Ovary (tissue), 9 donors: ENCODE results near the gene OGG1. TPM values are rescaled to one million over a fixed set of nuclear protein-coding genes. Genes with fewer than 3 reads are reported as not detected.
A peak's percentile ranks its signal among the peaks of the same experiment; 100 is the strongest.

Source experiments
- DNase-seq, 5 donors: peaks; one replicate each; pipeline ENCODE4 v3.0.0-alpha.2; 2019 to 2020
- H3K27ac ChIP-seq, 2 donors: fragments of 200-600 bp; one replicate each; pipeline versions ENCODE4 v1.5.1 to v1.8.0; 2019 to 2022
- H3K27me3 ChIP-seq: fragments of 200-600 bp; one replicate; pipeline ENCODE4 v1.8.0; 2022
- H3K36me3 ChIP-seq: fragments of 200-600 bp; sonication (generic); one replicate; pipeline ENCODE4 v1.5.1; 2019
- H3K4me1 ChIP-seq: one replicate; pipeline ENCODE4 v1.8.1; 2013; ENCODE audit warnings: mild to moderate bottlenecking, moderate library complexity; ENCODE audit not compliant: insufficient read depth
- H3K4me3 ChIP-seq: fragments of 200-600 bp; sonication (generic); one replicate; pipeline ENCODE4 v1.5.1; 2017
- H3K9me3 ChIP-seq, 2 donors: fragments of 200-600 bp in 1 of 2; sonication (generic) in 1 of 2; one replicate each; pipeline versions ENCODE4 v1.5.1 to v1.8.1; 2013 to 2019; ENCODE audit warnings: mild to moderate bottlenecking in 1 of 2, moderate library complexity in 1 of 2
- EP300 ChIP-seq: sonication (generic); formaldehyde crosslinking; IDR thresholded peaks from one replicate; pipeline ENCODE4 v1.6.1; 2017; ENCODE audit warnings: antibody characterized with exemption
- POLR2A ChIP-seq: fragments of 450-650 bp; IDR thresholded peaks from one replicate; pipeline ENCODE4 v1.6.1; 2017; ENCODE audit warnings: antibody characterized with exemption, mild to moderate bottlenecking, moderate library complexity
- WGBS, 3 donors: extraction: QIAGEN DNeasy Blood & Tissue Kit in 1 of 3; methylation state at CpG; one replicate each; pipeline versions ENCODE4 v1.1.5 to v1.1.7; 2013 to 2017; 5-methylcytosine and 5-hydroxymethylcytosine counted together
- intact Hi-C, 4 donors: fragments of 100-400 bp; cut with DNase I; formaldehyde crosslinking; loops; one replicate each; pipeline versions ENCODE4 v1.11.0 to v1.15.1; 2022 to 2023
- polyA plus RNA-seq, 2 donors: library from polyadenylated mRNA; stranded (reverse); fragments of 200-250 nt in 1 of 2; fragments of 350-450 nt in 1 of 2; fragmentation: Illumina TruSeq in 1 of 2; extraction: RNeasy Lipid Tissue Mini Kit (QIAGEN cat#74804) in 1 of 2; gene quantifications; one replicate each; pipeline ENCODE4 v1.2.3, GENCODE V29; 2013 to 2014
- total RNA-seq, 7 donors: library from RNA; depleted of rRNA in 2 of 7; stranded (reverse); fragments of >200 nt in 2 of 7; fragmentation: NEBNext Ultra II Directional in 3 of 7; extraction: Animal tissue kit (Norgen Biotek cat#: 25700) in 3 of 7; gene quantifications; one replicate each; pipeline versions ENCODE4 v1.1.0 to v1.2.4, GENCODE V29; 2016 to 2023
- TF ChIP-seq, protein P1 (sequence below), 3 donors: fragments of 450-650 bp in 2 of 3; fragments of 200-600 bp in 1 of 3; IDR thresholded peaks; one replicate each; pipeline versions ENCODE4 v1.5.1 to v1.8.0; 2016 to 2022; ENCODE audit warnings: antibody characterized with exemption in 3 of 3, mild to moderate bottlenecking in 1 of 3
- donor health status: DM: no; HTN: no; CAD: no; lungs with moderate emphysema.
- donor health status: DM: no; HTN: no; CAD: no.
- donor health status: Bipolar disorder and iron deficiency.
- donor health status: DM: yes; HTN: yes; CAD: no.
- donor health status: DM: no; HTN: no; CAD: no.
- donor health status: DM: yes; HTN: yes; CAD: no.

Gene OGG1
- total and polyA plus RNA-seq, 9 donors, result 16.8 to 54.3 (median 31.1) TPM

DNA sequence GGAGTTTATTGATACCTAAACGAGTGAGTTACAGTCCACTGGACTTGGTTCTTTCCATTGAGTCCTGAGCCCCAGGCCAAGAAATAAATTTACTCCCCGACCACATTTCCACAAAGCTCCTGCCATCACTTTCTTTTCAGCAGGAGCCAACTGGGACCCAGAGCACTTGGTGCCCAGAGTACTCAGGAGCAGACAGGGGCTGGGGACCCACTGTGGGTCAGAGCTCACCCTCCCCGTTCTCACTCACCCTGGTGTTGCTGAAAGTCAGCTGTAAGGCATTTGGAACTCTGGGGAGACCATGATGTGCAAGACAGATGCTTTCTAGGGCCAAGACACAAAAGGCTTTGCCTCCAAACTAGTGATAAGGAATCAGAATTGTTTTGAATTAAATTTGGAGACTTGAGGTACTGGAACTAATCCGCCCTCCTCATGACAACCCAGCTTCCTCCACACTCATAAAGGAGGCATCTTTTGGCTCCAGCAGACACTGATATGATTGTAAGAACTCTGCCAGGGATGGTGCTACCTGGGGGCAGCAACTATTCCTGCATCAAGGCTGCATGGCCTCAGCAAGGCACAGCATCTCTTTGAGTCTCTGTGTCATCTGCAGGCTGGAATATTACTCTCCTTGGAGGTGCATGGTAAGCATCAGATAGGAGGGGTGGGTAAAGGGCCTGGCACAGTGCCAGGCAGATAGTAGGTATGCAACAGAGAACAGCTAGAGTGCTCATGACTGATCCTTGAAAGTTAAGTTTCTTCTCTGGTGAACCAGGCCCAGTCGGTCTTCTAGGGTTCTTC, 27.3 kb downstream of the OGG1 start:
- intact Hi-C loops, result no loop called here
- DNase-seq, result no peak
- Histone ChIP-seq H3K4me1 (no peaks in the 10 kb centered on the region), H3K27ac (no peak overlapping the region), H3K27me3 (no peaks in the 10 kb centered on the region), H3K9me3 (no peaks in the 10 kb centered on the region), H3K4me3 (no peak overlapping the region), H3K36me3 (no peaks in the 10 kb centered on the region)
- TF ChIP-seq EP300, result no peak
- TF ChIP-seq POLR2A, result no peak
- TF ChIP-seq, protein P1, sequence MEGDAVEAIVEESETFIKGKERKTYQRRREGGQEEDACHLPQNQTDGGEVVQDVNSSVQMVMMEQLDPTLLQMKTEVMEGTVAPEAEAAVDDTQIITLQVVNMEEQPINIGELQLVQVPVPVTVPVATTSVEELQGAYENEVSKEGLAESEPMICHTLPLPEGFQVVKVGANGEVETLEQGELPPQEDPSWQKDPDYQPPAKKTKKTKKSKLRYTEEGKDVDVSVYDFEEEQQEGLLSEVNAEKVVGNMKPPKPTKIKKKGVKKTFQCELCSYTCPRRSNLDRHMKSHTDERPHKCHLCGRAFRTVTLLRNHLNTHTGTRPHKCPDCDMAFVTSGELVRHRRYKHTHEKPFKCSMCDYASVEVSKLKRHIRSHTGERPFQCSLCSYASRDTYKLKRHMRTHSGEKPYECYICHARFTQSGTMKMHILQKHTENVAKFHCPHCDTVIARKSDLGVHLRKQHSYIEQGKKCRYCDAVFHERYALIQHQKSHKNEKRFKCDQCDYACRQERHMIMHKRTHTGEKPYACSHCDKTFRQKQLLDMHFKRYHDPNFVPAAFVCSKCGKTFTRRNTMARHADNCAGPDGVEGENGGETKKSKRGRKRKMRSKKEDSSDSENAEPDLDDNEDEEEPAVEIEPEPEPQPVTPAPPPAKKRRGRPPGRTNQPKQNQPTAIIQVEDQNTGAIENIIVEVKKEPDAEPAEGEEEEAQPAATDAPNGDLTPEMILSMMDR (IDR thresholded peaks at IDR 0.05), result no peak
- WGBS, 3 donors, result 61 to 87% (median 85%) methylated on average over 5 of the region's 5 CpGs

DNA sequence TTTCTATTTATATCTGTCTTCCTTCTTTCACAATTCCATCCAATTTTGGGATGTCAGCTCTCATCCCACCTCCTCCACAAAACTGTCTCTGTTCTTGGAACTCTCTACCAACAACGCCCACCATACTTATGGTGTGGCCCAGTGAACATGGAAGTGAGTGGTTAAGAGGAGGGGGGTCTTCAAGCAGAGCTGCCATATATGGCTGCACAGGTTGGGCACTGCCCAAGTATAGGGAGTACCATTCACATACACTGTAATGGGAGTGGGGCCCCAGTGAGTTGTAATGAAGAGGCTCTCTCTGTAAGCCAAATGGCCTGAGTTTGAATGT, 27.9 kb downstream of the OGG1 start:
- intact Hi-C loops, result no loop called here
- DNase-seq, result no peak

DNA sequence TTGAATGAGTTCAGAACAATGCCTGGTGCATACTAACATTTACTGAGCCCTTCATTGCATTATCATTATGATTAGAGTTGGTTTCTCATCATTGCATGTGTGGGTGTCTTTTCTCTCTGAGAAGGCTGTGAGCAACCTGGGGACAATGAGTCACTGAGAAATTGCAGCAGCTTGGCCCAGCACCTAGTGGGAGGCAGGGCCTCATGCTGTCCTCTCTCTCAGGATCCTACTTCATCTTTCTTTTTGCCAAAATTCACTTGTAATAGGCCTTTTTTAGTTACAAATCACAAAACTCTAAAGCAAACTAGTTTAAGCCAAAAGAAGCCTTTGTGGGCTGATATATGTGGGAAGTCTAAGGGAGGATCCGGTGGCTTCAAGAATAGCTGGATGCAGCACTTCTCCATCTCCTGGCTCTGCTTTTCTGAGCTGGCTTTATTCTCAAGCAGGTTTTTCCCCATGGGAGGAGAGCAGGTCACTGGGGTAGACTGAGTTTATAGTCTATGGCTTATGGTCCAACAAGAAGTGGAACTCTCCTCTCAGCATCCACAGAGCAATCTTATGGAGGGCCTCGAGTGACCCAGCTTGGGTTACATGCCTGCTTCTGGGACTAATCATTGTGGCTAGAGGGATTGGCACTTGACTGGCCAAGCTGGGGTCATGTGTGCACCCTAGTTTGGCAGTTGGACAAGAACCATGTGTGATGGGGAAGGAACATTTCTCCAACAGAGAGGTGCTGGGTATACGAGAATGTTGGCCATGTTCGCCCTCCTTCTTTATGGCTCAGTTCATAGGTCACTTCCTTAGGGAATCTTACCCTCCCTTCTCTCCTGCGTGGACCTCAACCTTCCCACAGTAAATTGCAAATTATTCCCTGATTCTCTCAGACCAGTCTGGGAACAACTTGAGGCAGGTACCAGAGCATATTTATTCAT, 28.7 kb downstream of the OGG1 start:
- Histone ChIP-seq H3K4me3 (no peak overlapping the region), H3K36me3 (no peaks in the 10 kb centered on the region), H3K27ac (peak overlapping the region in 1 of 2 donors; percentile 20), H3K9me3 (no peaks in the 10 kb centered on the region), H3K27me3 (no peaks in the 10 kb centered on the region), H3K4me1 (no peaks in the 10 kb centered on the region)
- WGBS, 3 donors, result 56 to 72% (median 61%) methylated on average over 5 of the region's 5 CpGs
- peak in 1 of 5 donors; percentile 50 for DNase-seq
- intact Hi-C loops, result no loop called here
- TF ChIP-seq POLR2A (no peak), EP300 (no peak)
- TF ChIP-seq, protein P1 (IDR thresholded peaks at IDR 0.05), result no peak

More for the DNA sequence above, 27.9 kb downstream of the OGG1 start:
- Histone ChIP-seq H3K4me3 (no peak overlapping the region), H3K9me3 (no peaks in the 10 kb centered on the region), H3K27ac (peak overlapping the region in 1 of 2 donors; percentile 20), H3K27me3 (no peaks in the 10 kb centered on the region), H3K36me3 (no peaks in the 10 kb centered on the region), H3K4me1 (no peaks in the 10 kb centered on the region)
- 67 to 93% (median 88%) methylated on average over 1 of the region's 1 CpG for WGBS, 3 donors
- TF ChIP-seq EP300, result no peak
- TF ChIP-seq, protein P1 (IDR thresholded peaks at IDR 0.05), result no peak
- no peak for TF ChIP-seq POLR2A

DNA sequence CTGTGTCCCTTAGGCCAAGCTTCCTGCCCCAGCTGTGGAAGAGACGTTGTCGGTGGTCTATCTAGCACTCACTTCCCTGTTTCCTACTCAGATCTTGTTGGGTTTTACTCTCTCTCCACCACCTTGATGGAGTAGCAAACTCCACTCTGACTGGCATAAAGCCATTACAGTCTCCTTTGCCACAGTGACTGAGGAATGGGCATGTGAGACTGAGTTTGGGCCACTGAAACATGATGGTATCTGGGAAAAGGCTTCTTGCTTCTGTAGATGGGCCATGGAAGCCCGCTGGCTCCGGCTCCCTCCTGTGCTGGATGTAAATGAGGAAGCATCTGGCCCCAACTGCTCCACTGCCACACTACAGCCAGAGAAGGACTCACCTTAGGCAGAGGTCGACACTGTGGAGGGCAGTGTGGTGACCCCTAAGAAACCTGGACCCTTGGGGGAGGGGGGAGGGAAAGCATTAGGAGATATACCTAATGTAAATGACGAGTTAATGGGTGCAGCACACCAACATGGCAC, 29.4 kb downstream of the OGG1 start:
- H3K27ac ChIP-seq, result no peak overlapping the region
- no peaks in the 10 kb centered on the region for H3K27me3 ChIP-seq
- no peaks in the 10 kb centered on the region for H3K4me1 ChIP-seq
- H3K36me3 ChIP-seq, result no peaks in the 10 kb centered on the region
- TF ChIP-seq, protein P1 (IDR thresholded peaks at IDR 0.05), result no peak
- no peak for TF ChIP-seq EP300
- TF ChIP-seq POLR2A, result no peak
- no peaks in the 10 kb centered on the region for H3K9me3 ChIP-seq
- no peak overlapping the region for H3K4me3 ChIP-seq
- intact Hi-C loops, result no loop called here
- 86 to 90% (median 88%) methylated on average over 6 of the region's 6 CpGs for WGBS, 3 donors
- no peak for DNase-seq
